GM19395 (cell line): ENCODE data around the gene TCAIM.
"Not testable (repeated sequence)": the region's sequence is repeated elsewhere in the genome, so short reads cannot be mapped to it uniquely, and the experiment has no call there.

Experiments used
- ATAC-seq: cut with Tn5 transposase; IDR thresholded peaks from one replicate; pipeline ENCODE4 v1.9.1; 2021; ENCODE audit warnings: mild to moderate bottlenecking, moderate library complexity; ENCODE audit not compliant: unreplicated experiment

The TCAIM gene

GRCh38 chr3:44412365-44412764 is 73.8 kb downstream of the TCAIM start:
- no peak for ATAC-seq

- no peak for ATAC-seq
Observed at GRCh38 chr3:44414517-44415090, 76.0 kb downstream of the TCAIM start.

- ATAC-seq: no peak
Observed at GRCh38 chr3:44415421-44415820, 76.9 kb downstream of the TCAIM start.

- no peak for ATAC-seq
Observed at GRCh38 chr3:44416031-44417030, 77.8 kb downstream of the TCAIM start.

- ATAC-seq: not testable (repeated sequence)
Observed at GRCh38 chr3:44418118-44418517, 79.6 kb downstream of the TCAIM start.

GRCh38 chr3:44418549-44418948 is 80.0 kb downstream of the TCAIM start:
- ATAC-seq: no peak

GRCh38 chr3:44419116-44419922 is 80.8 kb downstream of the TCAIM start:
- ATAC-seq: no peak

- ATAC-seq: no peak
Observed at GRCh38 chr3:44419923-44420650, 81.5 kb downstream of the TCAIM start.

- no peak for ATAC-seq
Observed at GRCh38 chr3:44420676-44421075, 82.1 kb downstream of the TCAIM start.

GRCh38 chr3:44421280-44421679 is 82.7 kb downstream of the TCAIM start:
- no peak for ATAC-seq

- ATAC-seq: no peak
Observed at GRCh38 chr3:44424758-44425157, 86.2 kb downstream of the TCAIM start.

- no peak for ATAC-seq
Observed at GRCh38 chr3:44427683-44428082, 89.1 kb downstream of the TCAIM start.

- no peak for ATAC-seq
Observed at GRCh38 chr3:44428910-44429309, 90.3 kb downstream of the TCAIM start.

GRCh38 chr3:44429459-44429858 is 90.9 kb downstream of the TCAIM start:
- no peak for ATAC-seq

GRCh38 chr3:44430466-44430865 is 91.9 kb downstream of the TCAIM start:
- ATAC-seq: no peak

GRCh38 chr3:44434834-44435510 is 96.4 kb downstream of the TCAIM start:
- ATAC-seq: no peak

- no peak for ATAC-seq
Observed at GRCh38 chr3:44436181-44436580, 97.6 kb downstream of the TCAIM start.

- ATAC-seq: no peak
Observed at GRCh38 chr3:44437800-44438199, 99.2 kb downstream of the TCAIM start.

- ATAC-seq: peak; percentile 96
Observed at GRCh38 chr3:44439499-44440295, 101.1 kb downstream of the TCAIM start.
